CD14-positive monocyte (primary cell): ENCODE measurements around the gene DRD1. TPM values are rescaled to one million over a fixed set of nuclear protein-coding genes. Genes with fewer than 3 reads are reported as not detected.

ENCODE experiments used
- DNase-seq, 3 donors: peaks; one replicate each; pipeline ENCODE4 v3.0.0-alpha.2; 2011 to 2022
- H2AFZ ChIP-seq: 2 replicates; pipeline ENCODE4 v1.6.0; 2012; ENCODE audit warnings: mild to moderate bottlenecking, low read depth, low read length, inconsistent platforms; ENCODE audit not compliant: insufficient read depth, poor library complexity, severe bottlenecking
- H3K27ac ChIP-seq, 2 donors: 1 replicate in 1 of 2; 2 replicates in 1 of 2; pipeline ENCODE4 v1.5.1; 2012 to 2013; ENCODE audit warnings: low read length in 2 of 2, control low read depth in 1 of 2, inconsistent platforms in 1 of 2, low read depth in 1 of 2, mild to moderate bottlenecking in 1 of 2
- H3K27me3 ChIP-seq, 2 donors: one replicate each; pipeline versions ENCODE4 v1.6.0 to v1.6.1; 2011 to 2013; ENCODE audit warnings: low read length in 2 of 2; ENCODE audit not compliant: control insufficient read depth in 2 of 2, insufficient read depth in 2 of 2
- H3K36me3 ChIP-seq, 2 donors: replicated peaks in 1 of 2; 1 replicate in 1 of 2; 2 replicates in 1 of 2; pipeline versions ENCODE4 v1.5.1 to v1.6.1; 2012 to 2013; ENCODE audit warnings: low read length in 2 of 2, control low read depth in 1 of 2, inconsistent platforms in 1 of 2, mild to moderate bottlenecking in 1 of 2; ENCODE audit not compliant: insufficient read depth in 2 of 2, control insufficient read depth in 1 of 2
- H3K4me1 ChIP-seq, 2 donors: 1 replicate in 1 of 2; 2 replicates in 1 of 2; pipeline versions ENCODE4 v1.5.1 to v1.6.1; 2012 to 2013; ENCODE audit warnings: low read length in 2 of 2, control low read depth in 1 of 2, inconsistent platforms in 1 of 2, mild to moderate bottlenecking in 1 of 2, moderate library complexity in 1 of 2; ENCODE audit not compliant: insufficient read depth in 2 of 2, control insufficient read depth in 1 of 2
- H3K4me2 ChIP-seq: replicated peaks from 2 replicates; pipeline ENCODE3; 2012; ENCODE audit warnings: low read length, moderate library complexity, mild to moderate bottlenecking; ENCODE audit not compliant: poor library complexity, severe bottlenecking; ENCODE audit errors: extremely low read depth
- H3K4me3 ChIP-seq, 3 experiments: fragments of 200-600 bp in 1 of 3; sonication (generic) in 1 of 3; replicated peaks in 1 of 3; 1 replicate in 2 of 3; 2 replicates in 1 of 3; pipeline ENCODE4 v1.5.1; 2011 to 2013; ENCODE audit warnings: low read length in 3 of 3, mild to moderate bottlenecking in 3 of 3, control low read depth in 2 of 3, low read depth in 2 of 3, inconsistent platforms in 1 of 3, moderate library complexity in 1 of 3
- H3K79me2 ChIP-seq: 2 replicates; pipeline ENCODE4 v1.6.0; 2012; ENCODE audit warnings: mild to moderate bottlenecking, control low read depth, inconsistent platforms, low read length, moderate library complexity; ENCODE audit not compliant: insufficient read depth
- H3K9ac ChIP-seq: 2 replicates; pipeline ENCODE4 v1.6.0; 2017; ENCODE audit warnings: low read length, mild to moderate bottlenecking; ENCODE audit not compliant: insufficient read depth, poor library complexity, severe bottlenecking
- H3K9me3 ChIP-seq, 2 donors: replicated peaks in 1 of 2; 1 replicate in 1 of 2; 2 replicates in 1 of 2; pipeline versions ENCODE4 v1.5.1 to v1.6.1; 2012 to 2013; ENCODE audit warnings: low read length in 2 of 2, control low read depth in 1 of 2; ENCODE audit not compliant: control insufficient read depth in 1 of 2, insufficient read depth in 1 of 2
- H4K20me1 ChIP-seq: 2 replicates; pipeline ENCODE4 v1.6.0; 2012; ENCODE audit warnings: mild to moderate bottlenecking, low read length, control low read depth, moderate library complexity; ENCODE audit not compliant: insufficient read depth
- H3K27ac Mint-ChIP-seq, 7 donors: one replicate each; pipeline ENCODE4 v1.8.0; 2020; ENCODE audit warnings: mild to moderate bottlenecking in 7 of 7, mixed read lengths in 7 of 7, moderate library complexity in 6 of 7, inconsistent platforms in 2 of 7
- H3K27me3 Mint-ChIP-seq, 3 donors: one replicate each; pipeline ENCODE4 v1.8.0; 2021 to 2022; ENCODE audit warnings: low read depth in 3 of 3, mild to moderate bottlenecking in 3 of 3, mixed read lengths in 3 of 3, moderate library complexity in 3 of 3, inconsistent platforms in 1 of 3
- H3K36me3 Mint-ChIP-seq, 2 donors: one replicate each; pipeline ENCODE4 v1.8.0; 2020; ENCODE audit warnings: mixed read lengths in 2 of 2, inconsistent platforms in 1 of 2, mild to moderate bottlenecking in 1 of 2
- H3K4me1 Mint-ChIP-seq: one replicate; pipeline ENCODE4 v1.8.0; 2020; ENCODE audit warnings: mild to moderate bottlenecking, mixed read lengths
- H3K4me3 Mint-ChIP-seq, 2 donors: one replicate each; pipeline ENCODE4 v1.8.0; 2020; ENCODE audit warnings: mild to moderate bottlenecking in 2 of 2, mixed read lengths in 2 of 2, moderate library complexity in 1 of 2
- H3K9me3 Mint-ChIP-seq, 7 donors: one replicate each; pipeline ENCODE4 v1.8.0; 2020 to 2022; ENCODE audit warnings: mixed read lengths in 7 of 7, mild to moderate bottlenecking in 6 of 7, moderate library complexity in 6 of 7, inconsistent platforms in 2 of 7
- WGBS: methylation state at CpG from one replicate; pipeline ENCODE4 v1.1.5; 2013; ENCODE audit warnings: missing lambda C conversion rate; ENCODE audit not compliant: insufficient coverage; 5-methylcytosine and 5-hydroxymethylcytosine counted together
- intact Hi-C, 2 donors: fragments of 100-400 bp; cut with micrococcal nuclease; formaldehyde crosslinking; loops; one replicate each; pipeline versions ENCODE4 v1.15.0 to v1.15.1; 2023
- polyA plus RNA-seq, 3 donors: library from polyadenylated mRNA; depleted of rRNA in 1 of 3; unstranded in 2 of 3; stranded (reverse) in 1 of 3; fragments of 300-500 nt in 2 of 3; fragments of >200 nt in 1 of 3; fragmentation: Illumina TruSeq in 2 of 3; gene quantifications; 1 replicate in 2 of 3; 2 replicates in 1 of 3; pipeline ENCODE4 v1.2.3, GENCODE V29; 2012 to 2021
- TF ChIP-seq, protein P1 (sequence below): fragments of 200-600 bp; IDR thresholded peaks from one replicate; pipeline ENCODE4 v1.8.0; 2022; ENCODE audit warnings: antibody characterized with exemption, mild to moderate bottlenecking

Gene DRD1
- polyA plus RNA-seq, 3 donors, result not detected

DNA sequence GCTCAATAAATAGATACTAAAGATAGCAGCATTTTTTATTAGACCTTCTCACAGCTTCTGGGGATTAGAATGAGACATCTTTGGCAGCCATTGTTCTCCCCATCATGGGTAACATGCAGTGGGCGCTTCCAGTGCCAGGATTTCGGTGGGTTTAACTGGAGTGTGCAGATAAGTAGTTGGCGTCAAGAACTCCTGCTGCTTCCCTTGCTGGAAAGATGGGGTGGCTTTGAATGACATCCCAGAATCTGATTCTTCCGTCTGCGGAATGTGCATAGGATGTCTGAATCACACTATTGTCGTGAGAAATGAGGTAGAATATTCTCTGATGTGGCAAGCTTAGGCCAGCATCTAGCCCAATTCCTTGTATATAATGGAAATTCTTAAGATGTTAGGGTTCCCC is 41.6 kb upstream of the DRD1 start:
- Histone ChIP-seq H3K27me3 (no peaks in the 10 kb centered on the region), H3K4me3 (no peak overlapping the region), H2AFZ (no peak overlapping the region), H3K9me3 (no peaks in the 10 kb centered on the region), H3K79me2 (peaks cover 71% of the 10 kb centered on the region), H3K27ac (no peak overlapping the region), H4K20me1 (no peaks in the 10 kb centered on the region), H3K36me3 (peaks cover 2 to 8% of the 10 kb centered on the region in 2 donors), H3K9ac (no peak overlapping the region), H3K4me1 (no peaks in the 10 kb centered on the region), H3K4me2 (no peak overlapping the region)
- Mint-ChIP-seq H3K27me3 (peaks cover 0 to 1% (median 0%) of the 10 kb centered on the region in 3 donors), H3K4me3 (no peak overlapping the region), H3K36me3 (peaks cover 35 to 44% of the 10 kb centered on the region in 2 donors), H3K4me1 (peaks cover 4% of the 10 kb centered on the region), H3K27ac (no peak overlapping the region), H3K9me3 (no peaks in the 10 kb centered on the region)
- no peak for DNase-seq
- TF ChIP-seq, protein P1, sequence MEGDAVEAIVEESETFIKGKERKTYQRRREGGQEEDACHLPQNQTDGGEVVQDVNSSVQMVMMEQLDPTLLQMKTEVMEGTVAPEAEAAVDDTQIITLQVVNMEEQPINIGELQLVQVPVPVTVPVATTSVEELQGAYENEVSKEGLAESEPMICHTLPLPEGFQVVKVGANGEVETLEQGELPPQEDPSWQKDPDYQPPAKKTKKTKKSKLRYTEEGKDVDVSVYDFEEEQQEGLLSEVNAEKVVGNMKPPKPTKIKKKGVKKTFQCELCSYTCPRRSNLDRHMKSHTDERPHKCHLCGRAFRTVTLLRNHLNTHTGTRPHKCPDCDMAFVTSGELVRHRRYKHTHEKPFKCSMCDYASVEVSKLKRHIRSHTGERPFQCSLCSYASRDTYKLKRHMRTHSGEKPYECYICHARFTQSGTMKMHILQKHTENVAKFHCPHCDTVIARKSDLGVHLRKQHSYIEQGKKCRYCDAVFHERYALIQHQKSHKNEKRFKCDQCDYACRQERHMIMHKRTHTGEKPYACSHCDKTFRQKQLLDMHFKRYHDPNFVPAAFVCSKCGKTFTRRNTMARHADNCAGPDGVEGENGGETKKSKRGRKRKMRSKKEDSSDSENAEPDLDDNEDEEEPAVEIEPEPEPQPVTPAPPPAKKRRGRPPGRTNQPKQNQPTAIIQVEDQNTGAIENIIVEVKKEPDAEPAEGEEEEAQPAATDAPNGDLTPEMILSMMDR, result no peak
- intact Hi-C loops, result no loop called here
- 100% methylated on average over 3 of the region's 6 CpGs for WGBS

DNA sequence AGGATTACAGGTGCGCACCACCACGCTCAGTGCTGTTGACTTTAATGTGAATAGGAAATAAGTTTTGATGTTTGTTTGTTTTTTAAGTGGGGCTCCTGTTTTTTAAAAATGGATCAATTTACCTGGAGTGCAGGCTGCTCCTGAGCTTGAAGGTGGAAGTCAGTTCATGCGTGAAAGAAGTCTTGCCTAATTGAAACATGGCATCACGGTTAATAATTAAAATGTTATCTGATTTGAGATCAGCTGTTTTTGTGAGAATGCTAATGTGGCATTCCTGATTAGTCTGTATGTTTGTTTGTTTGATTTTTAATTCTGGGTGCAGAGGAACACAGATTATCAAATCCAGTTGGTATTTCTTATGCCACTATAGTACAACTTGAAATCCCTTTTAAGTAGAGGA is 40.8 kb upstream of the DRD1 start:
- WGBS, result 83% methylated on average over 2 of the region's 4 CpGs
- Histone ChIP-seq H4K20me1 (no peaks in the 10 kb centered on the region), H2AFZ (no peak overlapping the region), H3K4me3 (no peak overlapping the region), H3K4me2 (no peak overlapping the region), H3K9me3 (no peaks in the 10 kb centered on the region), H3K27ac (no peak overlapping the region), H3K36me3 (peaks cover 2 to 8% of the 10 kb centered on the region in 2 donors), H3K4me1 (peaks cover under 1 to 7% of the 10 kb centered on the region in 2 donors), H3K27me3 (no peaks in the 10 kb centered on the region), H3K9ac (no peak overlapping the region), H3K79me2 (peaks cover 79% of the 10 kb centered on the region)
- H3K27me3 Mint-ChIP-seq, result peaks cover 0 to 1% (median 0%) of the 10 kb centered on the region in 3 donors
- intact Hi-C loops, result no loop called here
- peaks cover 11% of the 10 kb centered on the region for H3K4me1 Mint-ChIP-seq
- H3K9me3 Mint-ChIP-seq, result no peaks in the 10 kb centered on the region
- no peak overlapping the region for H3K27ac Mint-ChIP-seq
- H3K36me3 Mint-ChIP-seq, result peaks cover 34 to 47% of the 10 kb centered on the region in 2 donors
- TF ChIP-seq, protein P1, result no peak
- no peak for DNase-seq
- no peak overlapping the region for H3K4me3 Mint-ChIP-seq
